ENCODE measurements around the gene SLC25A21. TPM values are rescaled to one million over a fixed set of nuclear protein-coding genes. Genes with fewer than 3 reads are reported as not detected.

The SLC25A21 gene
- total RNA-seq, 1 donor from 2014 or later: 0.91 TPM

DNA sequence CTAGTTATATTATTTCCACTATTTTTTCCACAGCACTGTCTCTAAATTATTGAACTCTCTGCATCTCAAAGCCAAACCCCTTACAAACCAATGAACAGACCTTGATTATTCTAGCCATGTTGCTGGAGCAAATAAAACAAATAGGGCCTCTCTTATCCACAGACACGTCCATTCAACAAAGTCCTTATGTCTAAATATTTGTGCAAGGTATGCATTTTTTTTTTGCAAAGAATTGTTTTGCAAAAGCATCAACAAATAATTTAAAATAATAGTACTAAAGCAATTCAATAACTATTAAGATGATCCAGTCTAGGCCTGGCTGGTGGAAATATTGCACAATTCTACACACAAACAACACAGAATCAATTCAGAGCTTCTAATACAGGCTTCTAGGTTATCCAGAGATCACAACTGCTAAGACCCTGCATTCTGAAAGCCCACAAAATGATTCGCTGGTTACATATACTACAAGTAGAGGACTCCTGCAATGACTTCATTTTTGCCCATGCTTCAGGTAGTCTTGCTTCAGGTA is 221.0 kb downstream of the SLC25A21 start:
- no peaks in the 10 kb centered on the region for H3K9me3 Mint-ChIP-seq (ENCODE audit: unreplicated experiment)
- H3K27ac Mint-ChIP-seq (ENCODE audit: unreplicated experiment): no peak overlapping the region
- no peaks in the 10 kb centered on the region for H3K36me3 Mint-ChIP-seq (ENCODE audit: unreplicated experiment)
- no peak for DNase-seq
- no peaks in the 10 kb centered on the region for H3K27me3 Mint-ChIP-seq (ENCODE audit: unreplicated experiment)
- peaks cover 6% of the 10 kb centered on the region for H3K4me1 Mint-ChIP-seq (ENCODE audit: low read depth, unreplicated experiment)
- TF ChIP-seq, protein P1, sequence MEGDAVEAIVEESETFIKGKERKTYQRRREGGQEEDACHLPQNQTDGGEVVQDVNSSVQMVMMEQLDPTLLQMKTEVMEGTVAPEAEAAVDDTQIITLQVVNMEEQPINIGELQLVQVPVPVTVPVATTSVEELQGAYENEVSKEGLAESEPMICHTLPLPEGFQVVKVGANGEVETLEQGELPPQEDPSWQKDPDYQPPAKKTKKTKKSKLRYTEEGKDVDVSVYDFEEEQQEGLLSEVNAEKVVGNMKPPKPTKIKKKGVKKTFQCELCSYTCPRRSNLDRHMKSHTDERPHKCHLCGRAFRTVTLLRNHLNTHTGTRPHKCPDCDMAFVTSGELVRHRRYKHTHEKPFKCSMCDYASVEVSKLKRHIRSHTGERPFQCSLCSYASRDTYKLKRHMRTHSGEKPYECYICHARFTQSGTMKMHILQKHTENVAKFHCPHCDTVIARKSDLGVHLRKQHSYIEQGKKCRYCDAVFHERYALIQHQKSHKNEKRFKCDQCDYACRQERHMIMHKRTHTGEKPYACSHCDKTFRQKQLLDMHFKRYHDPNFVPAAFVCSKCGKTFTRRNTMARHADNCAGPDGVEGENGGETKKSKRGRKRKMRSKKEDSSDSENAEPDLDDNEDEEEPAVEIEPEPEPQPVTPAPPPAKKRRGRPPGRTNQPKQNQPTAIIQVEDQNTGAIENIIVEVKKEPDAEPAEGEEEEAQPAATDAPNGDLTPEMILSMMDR (IDR thresholded peaks at IDR 0.05; ENCODE audit: partially characterized antibody, unreplicated experiment): no peak
- no peak overlapping the region for H3K4me3 Mint-ChIP-seq (ENCODE audit: unreplicated experiment)

DNA sequence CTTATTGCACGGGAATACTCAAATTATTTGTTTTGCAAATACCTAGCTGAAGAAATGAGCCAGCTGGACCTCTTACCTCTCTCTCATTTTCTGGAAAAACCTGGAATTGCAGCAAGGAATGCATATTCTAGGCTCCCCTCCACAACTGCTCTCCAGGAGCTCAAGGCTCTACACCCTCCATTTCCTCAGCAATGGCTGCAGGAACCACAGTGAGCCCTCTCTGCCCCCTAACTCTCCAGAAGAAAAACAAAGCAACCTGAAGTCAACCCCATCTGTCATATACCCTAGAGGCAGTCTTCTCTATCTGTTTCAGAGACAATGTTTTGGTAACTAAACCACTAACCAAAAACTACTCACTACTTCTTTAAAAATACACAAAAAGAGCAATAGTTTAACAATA is 221.6 kb downstream of the SLC25A21 start:
- no peaks in the 10 kb centered on the region for H3K9me3 Mint-ChIP-seq (ENCODE audit: unreplicated experiment)
- peaks cover 6% of the 10 kb centered on the region for H3K4me1 Mint-ChIP-seq (ENCODE audit: low read depth, unreplicated experiment)
- TF ChIP-seq, protein P1 (IDR thresholded peaks at IDR 0.05; ENCODE audit: partially characterized antibody, unreplicated experiment): no peak
- no peaks in the 10 kb centered on the region for H3K36me3 Mint-ChIP-seq (ENCODE audit: unreplicated experiment)
- H3K27ac Mint-ChIP-seq (ENCODE audit: unreplicated experiment): no peak overlapping the region
- no peak overlapping the region for H3K4me3 Mint-ChIP-seq (ENCODE audit: unreplicated experiment)
- H3K27me3 Mint-ChIP-seq (ENCODE audit: unreplicated experiment): no peaks in the 10 kb centered on the region
- DNase-seq: no peak

DNA sequence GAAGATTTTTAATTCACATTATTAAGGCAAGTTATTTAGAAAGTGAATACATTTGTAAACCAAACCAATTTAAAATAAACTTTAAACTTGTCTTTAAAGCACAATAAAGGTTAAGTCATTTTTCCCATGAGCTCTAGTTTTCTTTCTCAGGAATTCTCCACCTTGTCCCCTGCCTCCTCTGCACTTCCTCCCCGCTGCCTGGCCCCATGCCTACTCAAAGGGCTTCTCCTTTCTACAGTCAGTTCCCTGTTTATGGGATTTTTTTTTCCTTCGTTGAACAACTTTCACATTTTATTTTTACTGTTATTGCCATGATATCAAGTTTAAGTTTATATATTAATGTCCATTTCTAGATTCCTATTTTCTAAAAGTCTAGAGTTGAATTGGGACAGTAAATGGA is 223.0 kb downstream of the SLC25A21 start:
- no peaks in the 10 kb centered on the region for H3K36me3 Mint-ChIP-seq (ENCODE audit: unreplicated experiment)
- H3K27ac Mint-ChIP-seq (ENCODE audit: unreplicated experiment): no peak overlapping the region
- TF ChIP-seq, protein P1 (IDR thresholded peaks at IDR 0.05; ENCODE audit: partially characterized antibody, unreplicated experiment): no peak
- peaks cover 9% of the 10 kb centered on the region for H3K4me1 Mint-ChIP-seq (ENCODE audit: low read depth, unreplicated experiment)
- H3K4me3 Mint-ChIP-seq (ENCODE audit: unreplicated experiment): no peak overlapping the region
- DNase-seq: no peak
- H3K9me3 Mint-ChIP-seq (ENCODE audit: unreplicated experiment): no peaks in the 10 kb centered on the region
- H3K27me3 Mint-ChIP-seq (ENCODE audit: unreplicated experiment): no peaks in the 10 kb centered on the region

DNA sequence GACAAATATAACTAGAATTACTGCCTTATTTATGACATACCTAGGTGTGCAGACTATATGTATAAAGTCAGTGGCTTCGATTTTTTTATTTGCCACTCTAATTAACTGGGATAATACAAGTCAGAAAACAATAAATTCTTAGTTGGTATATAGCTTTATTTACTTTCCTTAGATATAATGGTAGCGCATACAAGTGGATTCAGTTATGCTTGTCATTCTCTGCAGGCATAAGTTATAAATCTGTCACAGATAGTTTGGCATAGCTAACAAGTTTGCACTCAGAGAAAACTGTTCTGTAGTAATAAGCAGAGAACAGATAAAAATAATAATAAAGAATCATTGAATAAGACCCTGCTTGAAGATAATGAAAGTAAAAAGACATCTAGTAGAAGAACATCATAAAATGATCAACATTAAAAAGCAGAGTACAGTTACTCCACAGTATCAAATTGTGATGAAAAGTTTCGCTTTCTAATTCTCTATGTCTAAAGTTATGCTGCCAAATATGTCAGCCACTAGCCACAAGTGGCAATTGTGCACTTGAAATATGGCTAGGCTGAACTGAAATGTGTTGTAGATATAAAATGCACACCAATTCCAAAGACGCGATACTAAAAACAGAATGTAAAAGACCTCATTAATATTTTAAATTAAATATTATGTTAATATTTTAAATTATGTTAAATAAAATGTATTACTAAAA is 224.1 kb downstream of the SLC25A21 start:
- Mint-ChIP-seq H3K9me3 (ENCODE audit: unreplicated experiment) (no peaks in the 10 kb centered on the region), H3K27ac (ENCODE audit: unreplicated experiment) (no peak overlapping the region), H3K4me1 (ENCODE audit: low read depth, unreplicated experiment) (peaks cover 14% of the 10 kb centered on the region), H3K4me3 (ENCODE audit: unreplicated experiment) (no peak overlapping the region), H3K36me3 (ENCODE audit: unreplicated experiment) (no peaks in the 10 kb centered on the region), H3K27me3 (ENCODE audit: unreplicated experiment) (peaks cover 1% of the 10 kb centered on the region)
- TF ChIP-seq, protein P1 (IDR thresholded peaks at IDR 0.05; ENCODE audit: partially characterized antibody, unreplicated experiment): no peak
- DNase-seq: no peak

DNA sequence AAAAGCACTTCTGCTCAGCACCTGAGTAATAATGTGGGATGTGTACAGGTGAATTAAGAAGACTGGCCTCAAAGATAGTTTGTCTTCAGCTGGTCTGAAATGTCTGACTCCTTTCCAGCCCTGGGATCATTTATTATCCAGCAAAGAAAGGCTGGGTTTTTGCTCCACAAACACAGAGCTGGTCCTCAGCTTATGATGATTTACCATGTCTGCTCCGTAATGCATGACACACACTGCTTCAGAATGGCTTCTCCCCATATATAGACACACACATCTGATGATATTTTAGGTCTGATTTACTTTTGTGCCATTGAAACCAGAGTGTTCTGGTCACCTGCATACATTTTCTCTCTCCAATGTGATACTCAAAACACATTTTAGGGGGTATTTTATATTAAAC is 225.0 kb downstream of the SLC25A21 start:
- no peak overlapping the region for H3K27ac Mint-ChIP-seq (ENCODE audit: unreplicated experiment)
- H3K4me1 Mint-ChIP-seq (ENCODE audit: low read depth, unreplicated experiment): peaks cover 14% of the 10 kb centered on the region
- peaks cover 3% of the 10 kb centered on the region for H3K27me3 Mint-ChIP-seq (ENCODE audit: unreplicated experiment)
- H3K9me3 Mint-ChIP-seq (ENCODE audit: unreplicated experiment): no peaks in the 10 kb centered on the region
- no peak for DNase-seq
- no peaks in the 10 kb centered on the region for H3K36me3 Mint-ChIP-seq (ENCODE audit: unreplicated experiment)
- TF ChIP-seq, protein P1 (IDR thresholded peaks at IDR 0.05; ENCODE audit: partially characterized antibody, unreplicated experiment): no peak
- H3K4me3 Mint-ChIP-seq (ENCODE audit: unreplicated experiment): no peak overlapping the region
